Mesendoderm (in vitro differentiated cells): ENCODE measurements around the gene ERFE.
A peak's percentile ranks its signal among the peaks of the same experiment; 100 is the strongest.

Experiments
- DNase-seq: peaks from one replicate; pipeline ENCODE4 v3.0.0; 2013
- H2AK5ac ChIP-seq: 2 replicates; pipeline ENCODE4 v1.6.1; 2013; ENCODE audit warnings: low read length, inconsistent platforms
- H2BK120ac ChIP-seq: 2 replicates; pipeline ENCODE4 v1.6.1; 2013; ENCODE audit warnings: low read depth, mild to moderate bottlenecking, low read length, moderate library complexity, mixed read lengths
- H2BK15ac ChIP-seq: replicated peaks from 2 replicates; pipeline ENCODE4 v1.6.1; 2013; ENCODE audit warnings: low read depth, mild to moderate bottlenecking, moderate library complexity
- H2BK5ac ChIP-seq: 2 replicates; pipeline ENCODE4 v1.6.1; 2013; ENCODE audit warnings: low read length, inconsistent platforms
- H3K18ac ChIP-seq: 2 replicates; pipeline ENCODE4 v1.6.1; 2013; ENCODE audit warnings: mild to moderate bottlenecking, low read length, mixed read lengths
- H3K23ac ChIP-seq: one replicate; pipeline ENCODE4 v1.6.1; 2013; ENCODE audit warnings: low read length
- H3K27ac ChIP-seq: 2 replicates; pipeline ENCODE4 v1.5.1; 2013; ENCODE audit warnings: low read depth, mild to moderate bottlenecking, inconsistent platforms, low read length, moderate library complexity
- H3K27me3 ChIP-seq: 2 replicates; pipeline ENCODE4 v1.6.1; 2013; ENCODE audit warnings: low read length, control low read depth, mild to moderate bottlenecking, inconsistent platforms; ENCODE audit not compliant: insufficient read depth, poor library complexity
- H3K36me3 ChIP-seq: 2 replicates; pipeline ENCODE4 v1.6.1; 2013; ENCODE audit warnings: low read length, inconsistent platforms; ENCODE audit not compliant: control insufficient read depth, insufficient read depth
- H3K4ac ChIP-seq: one replicate; pipeline ENCODE4 v1.6.1; 2013; ENCODE audit warnings: low read depth, mild to moderate bottlenecking, low read length, moderate library complexity
- H3K4me1 ChIP-seq: 2 replicates; pipeline ENCODE4 v1.6.1; 2013; ENCODE audit warnings: low read depth, low read length, inconsistent platforms; ENCODE audit not compliant: control insufficient read depth
- H3K4me2 ChIP-seq: 2 replicates; pipeline ENCODE4 v1.6.1; 2013; ENCODE audit warnings: low read length
- H3K4me3 ChIP-seq: 2 replicates; pipeline ENCODE4 v1.5.1; 2013; ENCODE audit warnings: mild to moderate bottlenecking, low read length
- H3K56ac ChIP-seq: one replicate; pipeline ENCODE4 v1.6.1; 2013; ENCODE audit warnings: low read length
- H3K79me1 ChIP-seq: 2 replicates; pipeline ENCODE4 v1.6.1; 2013; ENCODE audit warnings: low read length, inconsistent platforms
- H3K79me2 ChIP-seq: 2 replicates; pipeline ENCODE4 v1.6.1; 2013; ENCODE audit warnings: mild to moderate bottlenecking, low read length; ENCODE audit not compliant: control insufficient read depth, insufficient read depth
- H3K9ac ChIP-seq: 2 replicates; pipeline ENCODE4 v1.6.1; 2013; ENCODE audit warnings: low read length, inconsistent platforms
- H4K5ac ChIP-seq: one replicate; pipeline ENCODE4 v1.6.1; 2013; ENCODE audit warnings: low read length
- H4K8ac ChIP-seq: one replicate; pipeline ENCODE4 v1.6.1; 2013; ENCODE audit warnings: low read depth, mild to moderate bottlenecking, control low read depth, low read length, moderate library complexity
- WGBS: extraction: QIAGEN DNeasy Blood & Tissue Kit; methylation state at CpG from one replicate; pipeline ENCODE4 v1.1.7; 2013; ENCODE audit warnings: low lambda C conversion rate, missing lambda C conversion rate; ENCODE audit not compliant: insufficient coverage; ENCODE audit errors: extremely low coverage; 5-methylcytosine and 5-hydroxymethylcytosine counted together

The ERFE gene

DNA sequence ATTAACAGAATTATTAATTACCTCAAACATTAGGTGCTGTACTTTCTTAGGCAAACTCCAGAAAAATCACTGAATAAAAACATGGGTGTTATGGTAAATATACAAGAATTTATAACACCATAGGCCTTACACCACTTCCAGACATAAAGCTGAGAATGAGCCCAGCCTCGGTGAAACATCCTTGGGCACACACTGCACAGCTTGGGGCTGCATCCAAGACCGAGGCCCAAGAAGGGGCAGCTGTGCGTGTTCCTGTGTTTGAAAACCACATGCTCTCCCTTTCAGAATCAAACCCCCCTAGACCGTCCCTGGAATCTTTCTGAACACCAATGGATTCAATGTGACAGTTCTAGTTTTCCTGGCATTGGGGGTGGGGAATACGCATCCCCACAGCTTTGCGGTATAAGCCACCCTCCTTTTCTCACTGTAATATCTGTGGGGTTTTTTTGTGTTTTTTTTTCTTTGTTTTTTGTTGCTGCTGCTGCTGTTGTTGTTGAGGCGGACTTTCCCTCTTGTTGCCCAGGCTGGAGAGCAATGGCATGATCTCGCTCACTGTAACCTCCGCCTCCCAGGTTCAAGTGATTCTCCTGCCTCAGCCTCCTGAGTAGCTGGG is 12.9 kb downstream of the ERFE start:
- Histone ChIP-seq H3K4ac (no peak overlapping the region), H3K9ac (no peak overlapping the region), H3K27ac (no peak overlapping the region), H3K4me1 (no peaks in the 10 kb centered on the region), H3K23ac (no peak overlapping the region), H2BK5ac (no peak overlapping the region), H3K36me3 (peaks cover 13% of the 10 kb centered on the region), H3K79me1 (no peaks in the 10 kb centered on the region), H2AK5ac (no peak overlapping the region), H3K56ac (no peak overlapping the region), H2BK120ac (no peak overlapping the region), H3K18ac (no peak overlapping the region), H3K79me2 (no peaks in the 10 kb centered on the region), H3K4me2 (no peak overlapping the region), H4K5ac (no peak overlapping the region), H2BK15ac (no peak overlapping the region), H4K8ac (no peak overlapping the region), H3K4me3 (no peak overlapping the region), H3K27me3 (no peaks in the 10 kb centered on the region)
- WGBS = no CpG with 5 or more reads among the region's 9 CpGs
- DNase-seq = no peak

DNA sequence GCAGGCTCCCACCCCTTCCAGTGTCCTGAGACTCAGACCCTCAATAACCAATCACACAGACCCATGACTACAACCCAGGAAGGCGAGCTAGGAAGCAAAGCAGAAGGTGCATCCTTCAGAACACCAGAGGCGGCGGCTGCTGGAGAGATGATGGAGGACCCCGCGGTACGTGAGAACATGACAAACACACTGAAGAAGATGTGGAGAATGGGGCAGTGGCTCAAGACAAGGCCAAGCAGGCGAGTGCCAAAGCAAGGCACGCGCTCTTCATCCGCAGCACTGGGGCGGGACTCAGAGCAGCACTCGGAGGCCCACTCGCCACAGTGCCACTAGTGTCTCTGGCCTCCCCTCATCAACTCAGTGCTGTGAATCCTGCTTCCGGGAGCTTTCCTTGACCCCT is 13.7 kb downstream of the ERFE start:
- DNase-seq = no peak
- H2AK5ac ChIP-seq = no peak overlapping the region
- no peaks in the 10 kb centered on the region for H3K79me1 ChIP-seq
- H3K4me1 ChIP-seq = no peaks in the 10 kb centered on the region
- no peak overlapping the region for H3K4ac ChIP-seq
- peaks cover 13% of the 10 kb centered on the region for H3K36me3 ChIP-seq
- no peak overlapping the region for H4K8ac ChIP-seq
- H2BK120ac ChIP-seq = no peak overlapping the region
- H3K4me2 ChIP-seq = no peak overlapping the region
- H2BK15ac ChIP-seq = no peak overlapping the region
- H3K56ac ChIP-seq = no peak overlapping the region
- no peak overlapping the region for H3K4me3 ChIP-seq
- H3K79me2 ChIP-seq = no peaks in the 10 kb centered on the region
- H3K18ac ChIP-seq = no peak overlapping the region
- no peak overlapping the region for H3K23ac ChIP-seq
- H4K5ac ChIP-seq = no peak overlapping the region
- no peak overlapping the region for H3K9ac ChIP-seq
- H3K27me3 ChIP-seq = no peaks in the 10 kb centered on the region
- no peak overlapping the region for H2BK5ac ChIP-seq
- no CpG with 5 or more reads among the region's 14 CpGs for WGBS
- H3K27ac ChIP-seq = no peak overlapping the region

DNA sequence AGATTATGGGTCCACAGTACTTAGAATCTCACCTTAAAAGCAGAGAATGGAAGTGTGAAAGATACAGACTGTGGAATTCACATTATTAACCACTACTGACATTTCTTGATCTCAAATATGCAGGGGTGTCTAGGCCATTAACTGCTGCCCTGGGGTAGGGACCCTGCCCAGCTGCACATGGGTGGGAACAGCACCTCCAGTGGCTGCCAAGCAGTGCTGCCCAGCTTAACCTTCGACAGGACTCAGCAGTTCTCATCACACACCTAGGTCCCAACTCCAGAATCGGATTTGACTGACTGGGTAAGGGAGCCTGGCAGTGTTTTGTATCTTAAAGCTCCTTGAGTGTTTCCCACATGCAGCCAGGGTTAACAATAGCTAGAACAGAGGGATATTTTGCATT is 14.9 kb downstream of the ERFE start:
- H2BK120ac ChIP-seq = no peak overlapping the region
- H3K18ac ChIP-seq = no peak overlapping the region
- no peak overlapping the region for H3K23ac ChIP-seq
- no peak overlapping the region for H2BK15ac ChIP-seq
- no peak overlapping the region for H4K5ac ChIP-seq
- no peak overlapping the region for H3K4ac ChIP-seq
- H3K79me1 ChIP-seq = no peaks in the 10 kb centered on the region
- no peak overlapping the region for H3K4me2 ChIP-seq
- H3K4me3 ChIP-seq = no peak overlapping the region
- H2BK5ac ChIP-seq = no peak overlapping the region
- no peak overlapping the region for H3K9ac ChIP-seq
- no peaks in the 10 kb centered on the region for H3K4me1 ChIP-seq
- H4K8ac ChIP-seq = no peak overlapping the region
- H3K27ac ChIP-seq = no peak overlapping the region
- no CpG with 5 or more reads among the region's 2 CpGs for WGBS
- peaks cover 14% of the 10 kb centered on the region for H3K36me3 ChIP-seq
- peak; percentile 26 for DNase-seq
- H3K56ac ChIP-seq = no peak overlapping the region
- no peaks in the 10 kb centered on the region for H3K79me2 ChIP-seq
- H3K27me3 ChIP-seq = no peaks in the 10 kb centered on the region
- no peak overlapping the region for H2AK5ac ChIP-seq

DNA sequence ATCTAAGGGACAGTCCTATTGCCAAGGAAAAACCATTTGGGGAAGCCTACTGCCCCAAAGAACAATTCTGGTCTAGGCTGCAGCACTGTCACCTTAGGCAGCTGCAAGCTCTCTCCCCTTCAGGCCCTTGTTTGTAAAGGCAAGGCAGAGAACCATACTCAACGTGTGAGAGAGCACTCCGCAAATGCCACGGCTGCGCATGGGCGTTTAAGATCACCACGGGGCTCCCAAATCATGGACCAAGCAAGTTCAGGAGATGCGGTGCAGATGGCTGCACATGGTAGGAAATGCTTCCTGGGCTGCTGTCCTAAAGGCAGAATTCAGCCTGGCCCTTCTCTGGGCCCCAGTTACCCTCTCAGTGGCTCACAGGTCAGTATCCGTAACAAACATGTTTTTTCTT is 15.5 kb downstream of the ERFE start:
- Histone ChIP-seq H3K79me1 (no peaks in the 10 kb centered on the region), H3K18ac (no peak overlapping the region), H2BK5ac (no peak overlapping the region), H3K9ac (no peak overlapping the region), H3K36me3 (peaks cover 12% of the 10 kb centered on the region), H3K27ac (no peak overlapping the region), H3K4me3 (no peak overlapping the region), H4K8ac (no peak overlapping the region), H2BK120ac (no peak overlapping the region), H3K56ac (no peak overlapping the region), H3K4ac (no peak overlapping the region), H2AK5ac (no peak overlapping the region), H2BK15ac (no peak overlapping the region), H3K4me2 (no peak overlapping the region), H3K4me1 (no peaks in the 10 kb centered on the region), H4K5ac (no peak overlapping the region), H3K23ac (no peak overlapping the region), H3K79me2 (no peaks in the 10 kb centered on the region), H3K27me3 (no peaks in the 10 kb centered on the region)
- no CpG with 5 or more reads among the region's 8 CpGs for WGBS
- DNase-seq = no peak

DNA sequence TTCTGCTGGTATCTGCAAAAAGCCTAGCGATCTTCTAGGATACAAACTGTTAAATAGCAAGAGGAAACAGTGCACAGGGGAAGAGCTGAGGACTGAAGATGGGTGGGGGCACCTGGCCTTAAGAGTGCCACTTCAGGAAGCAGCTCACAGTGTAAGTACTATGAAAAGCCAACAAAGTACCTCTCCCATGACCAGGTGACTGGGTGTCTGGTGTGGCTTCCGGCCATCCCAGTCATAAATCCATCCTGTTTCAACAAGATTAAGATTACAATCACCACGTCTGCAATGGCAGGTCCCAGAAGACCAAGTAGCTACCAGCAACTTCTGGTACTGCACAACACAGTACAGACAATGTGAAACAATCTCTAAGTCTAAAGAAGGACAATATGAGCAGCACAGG is 15.9 kb downstream of the ERFE start:
- no peak for DNase-seq
- peaks cover 14% of the 10 kb centered on the region for H3K36me3 ChIP-seq

DNA sequence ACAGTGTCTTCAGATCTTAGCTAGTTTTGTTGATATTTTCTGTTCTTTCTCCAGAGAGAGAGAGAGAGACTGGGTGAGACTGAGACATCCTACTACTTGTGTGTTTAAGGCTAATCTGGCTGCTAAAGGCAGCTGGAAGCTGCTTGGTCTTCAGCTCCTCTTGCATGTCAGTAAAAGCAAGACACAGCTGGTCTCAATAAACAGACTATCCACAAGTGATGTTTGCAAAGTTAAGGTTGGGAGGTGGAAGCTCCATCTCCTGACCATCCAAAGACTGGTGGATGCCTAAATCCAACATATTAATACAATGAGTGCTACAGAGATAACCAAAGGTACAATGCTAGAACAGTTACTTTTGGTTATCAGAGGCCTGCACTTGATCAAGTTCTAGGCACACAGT is 17.8 kb downstream of the ERFE start:
- Histone ChIP-seq H3K4me3 (no peak overlapping the region), H3K4me2 (no peak overlapping the region), H3K27me3 (no peaks in the 10 kb centered on the region), H3K18ac (no peak overlapping the region), H3K4me1 (no peaks in the 10 kb centered on the region), H4K8ac (no peak overlapping the region), H2BK15ac (no peak overlapping the region), H4K5ac (no peak overlapping the region), H2BK120ac (no peak overlapping the region), H3K56ac (no peak overlapping the region), H3K79me1 (no peaks in the 10 kb centered on the region), H3K79me2 (no peaks in the 10 kb centered on the region), H2AK5ac (no peak overlapping the region), H3K23ac (no peak overlapping the region), H3K9ac (no peak overlapping the region), H3K27ac (no peak overlapping the region), H3K4ac (no peak overlapping the region), H3K36me3 (peaks cover 19% of the 10 kb centered on the region), H2BK5ac (no peak overlapping the region)
- no peak for DNase-seq

More for the DNA sequence above, 15.9 kb downstream of the ERFE start:
- H3K4me3 ChIP-seq = no peak overlapping the region
- H2BK15ac ChIP-seq = no peak overlapping the region
- H3K79me2 ChIP-seq = no peaks in the 10 kb centered on the region
- H2BK120ac ChIP-seq = no peak overlapping the region
- no peak overlapping the region for H3K18ac ChIP-seq
- H3K4me2 ChIP-seq = no peak overlapping the region
- H3K9ac ChIP-seq = no peak overlapping the region
- WGBS = no CpG with 5 or more reads among the region's 3 CpGs
- H4K5ac ChIP-seq = no peak overlapping the region
- no peak overlapping the region for H3K23ac ChIP-seq
- no peak overlapping the region for H2BK5ac ChIP-seq
- no peak overlapping the region for H2AK5ac ChIP-seq
- no peaks in the 10 kb centered on the region for H3K4me1 ChIP-seq
- no peak overlapping the region for H3K56ac ChIP-seq
- H4K8ac ChIP-seq = no peak overlapping the region
- H3K27me3 ChIP-seq = no peaks in the 10 kb centered on the region
- H3K79me1 ChIP-seq = no peaks in the 10 kb centered on the region
- H3K4ac ChIP-seq = no peak overlapping the region
- no peak overlapping the region for H3K27ac ChIP-seq
